ENCODE data around the gene PTPRN2. TPM values are rescaled to one million over a fixed set of nuclear protein-coding genes. Genes with fewer than 3 reads are reported as not detected.

PTPRN2 gene
- total RNA-seq, 1 experiment from 2014 or later = 0.11 TPM

DNA sequence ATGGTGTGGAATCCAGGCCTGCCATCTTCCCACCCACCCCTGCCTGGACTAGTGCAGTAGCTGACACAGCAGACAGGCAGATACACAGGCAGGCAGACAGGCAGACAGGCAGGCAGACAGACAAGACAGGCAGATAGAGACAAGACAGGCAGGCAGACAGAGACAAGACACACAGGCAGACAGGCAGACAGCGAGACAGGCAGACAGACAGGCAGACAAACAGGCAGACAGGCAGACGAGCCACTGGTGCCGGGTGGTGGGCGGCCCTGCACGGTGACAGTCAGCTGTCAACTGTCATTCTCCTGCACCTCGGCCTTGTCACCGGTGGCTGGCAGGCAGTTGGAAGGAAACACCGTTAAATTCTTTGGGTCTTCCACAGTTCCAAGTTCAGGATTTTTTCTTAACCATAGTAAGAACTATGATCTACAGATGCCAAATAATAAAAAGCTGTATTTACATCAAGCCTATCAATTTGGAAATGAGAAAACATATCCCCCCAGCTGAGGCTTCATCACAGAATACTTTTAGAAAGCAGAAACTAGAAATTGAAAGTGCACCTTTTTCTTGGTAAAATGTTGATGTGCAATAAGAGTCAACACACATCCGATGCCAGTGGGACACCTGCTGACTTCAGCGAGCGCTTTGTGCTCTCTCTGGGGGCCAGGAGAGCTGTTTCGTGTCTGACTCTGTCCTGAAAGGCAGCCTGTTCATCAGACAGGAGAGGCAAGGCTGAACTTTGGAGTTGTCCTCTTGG is 1000.4 kb downstream of the PTPRN2 start:
- H3K9me3 ChIP-seq (ENCODE audit: low read depth, low read length, poor library complexity, severe bottlenecking) = no peaks in the 10 kb centered on the region
- intact Hi-C loops (cut with micrococcal nuclease; ENCODE audit: unreplicated experiment) = no loop called here
- H3K27ac ChIP-seq (ENCODE audit: low read depth, low read length, poor library complexity, severe bottlenecking) = no peak overlapping the region
- DNase-seq (ENCODE audit: low spot score) = no peak
- peaks cover 44% of the 10 kb centered on the region for H3K27me3 ChIP-seq (replicated peaks; ENCODE audit: insufficient read depth, low read depth, low read length, poor library complexity)
- BruUV-seq (replicated peaks) = no TSS peak
- CTCF ChIA-PET = no interaction called here
- no peaks in the 10 kb centered on the region for H3K4me1 ChIP-seq (ENCODE audit: insufficient read depth, low read length, poor library complexity, severe bottlenecking)
- POLR2A ChIA-PET (ENCODE audit: low non-redundant PET) = no interaction called here
- no peak overlapping the region for H3K4me3 ChIP-seq (ENCODE audit: low read depth, low read length, poor library complexity, severe bottlenecking)
- TF ChIP-seq, protein P1, sequence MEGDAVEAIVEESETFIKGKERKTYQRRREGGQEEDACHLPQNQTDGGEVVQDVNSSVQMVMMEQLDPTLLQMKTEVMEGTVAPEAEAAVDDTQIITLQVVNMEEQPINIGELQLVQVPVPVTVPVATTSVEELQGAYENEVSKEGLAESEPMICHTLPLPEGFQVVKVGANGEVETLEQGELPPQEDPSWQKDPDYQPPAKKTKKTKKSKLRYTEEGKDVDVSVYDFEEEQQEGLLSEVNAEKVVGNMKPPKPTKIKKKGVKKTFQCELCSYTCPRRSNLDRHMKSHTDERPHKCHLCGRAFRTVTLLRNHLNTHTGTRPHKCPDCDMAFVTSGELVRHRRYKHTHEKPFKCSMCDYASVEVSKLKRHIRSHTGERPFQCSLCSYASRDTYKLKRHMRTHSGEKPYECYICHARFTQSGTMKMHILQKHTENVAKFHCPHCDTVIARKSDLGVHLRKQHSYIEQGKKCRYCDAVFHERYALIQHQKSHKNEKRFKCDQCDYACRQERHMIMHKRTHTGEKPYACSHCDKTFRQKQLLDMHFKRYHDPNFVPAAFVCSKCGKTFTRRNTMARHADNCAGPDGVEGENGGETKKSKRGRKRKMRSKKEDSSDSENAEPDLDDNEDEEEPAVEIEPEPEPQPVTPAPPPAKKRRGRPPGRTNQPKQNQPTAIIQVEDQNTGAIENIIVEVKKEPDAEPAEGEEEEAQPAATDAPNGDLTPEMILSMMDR (conservative IDR thresholded peaks at IDR 0.05; ENCODE audit: low read depth, low read length) = no peak
- no peak for TF ChIP-seq EZH2 (IDR thresholded peaks at IDR 0.05; ENCODE audit: borderline replicate concordance, low read depth, low read length, poor library complexity, severe bottlenecking)
- no peaks in the 10 kb centered on the region for H3K36me3 ChIP-seq (ENCODE audit: insufficient read depth, low read length, poor library complexity, severe bottlenecking)

DNA sequence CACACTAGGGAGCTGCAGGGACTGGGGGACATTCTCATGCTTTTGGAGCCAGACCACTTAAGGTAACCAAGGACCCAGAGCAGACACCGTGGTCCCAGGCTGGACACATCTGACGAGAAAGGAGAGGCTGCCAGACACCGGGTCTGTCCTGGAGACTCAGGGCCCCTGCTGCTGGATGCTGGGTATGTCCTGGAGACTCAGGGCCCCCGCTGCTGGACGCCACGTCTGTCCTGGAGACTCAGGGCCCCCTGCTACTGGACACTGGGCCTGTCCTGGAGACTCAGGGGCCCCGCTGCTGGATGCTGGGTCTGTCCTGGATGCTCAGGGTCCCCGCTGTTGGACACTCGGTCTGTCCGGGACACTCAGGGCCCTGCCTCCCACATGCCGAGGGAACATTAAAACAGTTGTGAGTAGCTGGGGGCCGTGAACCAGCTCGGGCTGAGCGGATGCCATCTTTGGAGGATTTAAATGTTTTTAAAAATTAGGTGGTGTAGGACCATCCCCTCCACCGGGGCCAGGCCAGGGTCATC is 1001.1 kb downstream of the PTPRN2 start:
- POLR2A ChIA-PET (ENCODE audit: low non-redundant PET) = no interaction called here
- no peaks in the 10 kb centered on the region for H3K36me3 ChIP-seq (ENCODE audit: insufficient read depth, low read length, poor library complexity, severe bottlenecking)
- no TSS peak for BruUV-seq (replicated peaks)
- intact Hi-C loops (cut with micrococcal nuclease; ENCODE audit: unreplicated experiment) = no loop called here
- no peak overlapping the region for H3K27ac ChIP-seq (ENCODE audit: low read depth, low read length, poor library complexity, severe bottlenecking)
- H3K9me3 ChIP-seq (ENCODE audit: low read depth, low read length, poor library complexity, severe bottlenecking) = no peaks in the 10 kb centered on the region
- no peak overlapping the region for H3K4me3 ChIP-seq (ENCODE audit: low read depth, low read length, poor library complexity, severe bottlenecking)
- DNase-seq (ENCODE audit: low spot score) = no peak
- CTCF ChIA-PET = no interaction called here
- peaks cover 48% of the 10 kb centered on the region for H3K27me3 ChIP-seq (replicated peaks; ENCODE audit: insufficient read depth, low read depth, low read length, poor library complexity)
- TF ChIP-seq, protein P1 (conservative IDR thresholded peaks at IDR 0.05; ENCODE audit: low read depth, low read length) = no peak
- TF ChIP-seq EZH2 (IDR thresholded peaks at IDR 0.05; ENCODE audit: borderline replicate concordance, low read depth, low read length, poor library complexity, severe bottlenecking) = no peak
- no peaks in the 10 kb centered on the region for H3K4me1 ChIP-seq (ENCODE audit: insufficient read depth, low read length, poor library complexity, severe bottlenecking)

DNA sequence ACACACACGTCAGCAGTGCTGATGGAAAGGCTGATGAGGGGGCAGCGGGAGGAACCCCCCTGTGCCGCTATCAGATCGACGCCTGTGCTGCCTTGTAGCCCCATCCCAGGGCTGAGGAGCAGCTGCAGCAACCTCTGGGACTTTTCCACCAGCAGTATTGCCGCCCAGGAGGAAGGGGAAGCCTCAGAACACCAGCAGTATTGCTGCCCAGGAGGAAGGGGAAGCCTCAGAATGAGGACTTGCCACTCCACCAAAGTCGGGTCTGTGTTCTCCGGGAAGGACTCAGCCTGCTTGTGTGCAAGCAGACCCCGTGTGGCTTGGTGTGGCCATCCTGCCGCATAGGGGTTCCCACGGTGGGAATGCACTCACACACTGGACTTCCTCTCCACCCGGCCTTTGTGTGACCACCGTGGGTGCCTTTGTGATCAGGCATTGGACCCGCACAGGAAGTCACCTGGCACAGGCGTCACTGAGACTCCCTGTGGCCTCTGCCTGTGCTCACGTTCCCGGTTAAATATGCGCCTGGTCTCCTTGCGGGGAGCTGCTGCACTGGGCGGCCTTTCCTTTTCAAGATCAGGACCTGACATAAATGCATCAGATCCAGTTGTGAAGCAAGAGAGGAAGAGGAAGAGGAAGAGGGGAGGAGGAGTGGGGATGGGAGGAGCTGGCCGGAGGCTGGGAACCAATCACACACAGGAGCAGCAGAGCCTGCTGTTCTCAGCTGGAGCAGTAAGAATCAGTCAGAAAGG is 1002.3 kb downstream of the PTPRN2 start:
- POLR2A ChIA-PET (ENCODE audit: low non-redundant PET) = no interaction called here
- TF ChIP-seq EZH2 (IDR thresholded peaks at IDR 0.05; ENCODE audit: borderline replicate concordance, low read depth, low read length, poor library complexity, severe bottlenecking) = no peak
- TF ChIP-seq, protein P1 (conservative IDR thresholded peaks at IDR 0.05; ENCODE audit: low read depth, low read length) = no peak
- Histone ChIP-seq H3K27me3 (replicated peaks; ENCODE audit: insufficient read depth, low read depth, low read length, poor library complexity) (peaks cover 45% of the 10 kb centered on the region), H3K4me1 (ENCODE audit: insufficient read depth, low read length, poor library complexity, severe bottlenecking) (no peaks in the 10 kb centered on the region), H3K27ac (ENCODE audit: low read depth, low read length, poor library complexity, severe bottlenecking) (no peak overlapping the region), H3K4me3 (ENCODE audit: low read depth, low read length, poor library complexity, severe bottlenecking) (no peak overlapping the region), H3K9me3 (ENCODE audit: low read depth, low read length, poor library complexity, severe bottlenecking) (no peaks in the 10 kb centered on the region), H3K36me3 (ENCODE audit: insufficient read depth, low read length, poor library complexity, severe bottlenecking) (no peaks in the 10 kb centered on the region)
- intact Hi-C loops (cut with micrococcal nuclease; ENCODE audit: unreplicated experiment) = no loop called here
- CTCF ChIA-PET = no interaction called here
- no peak for DNase-seq (ENCODE audit: low spot score)
- no TSS peak for BruUV-seq (replicated peaks)

Measured in A673 (cell line).